ENCODE results near the gene ANO2. TPM values are rescaled to one million over a fixed set of nuclear protein-coding genes. Genes with fewer than 3 reads are reported as not detected.
A peak's percentile ranks its signal among the peaks of the same experiment; 100 is the strongest.

Gene ANO2
- total RNA-seq, 4 donors from 2014 or later: 1.4 to 3.3 (median 2.7) TPM; not detected in 1

- in situ Hi-C loops (cut with MboI; ENCODE audit: low pct_ligation_motif_present in 1 of 4, low pct_unique_long_range_greater_than_20kb in 1 of 4, low sequenced_read_pairs in 3 of 4): no loop called here
- H3K4me3 ChIP-seq: no peak overlapping the region
- H3K9me3 ChIP-seq: no peaks in the 10 kb centered on the region
- H3K27me3 ChIP-seq: no peaks in the 10 kb centered on the region
- DNase-seq: no peak
- no peak overlapping the region for H3K27ac ChIP-seq
- H3K4me1 ChIP-seq: no peaks in the 10 kb centered on the region
- no peak for TF ChIP-seq EP300 (IDR thresholded peaks at IDR 0.05; ENCODE audit: low read depth)
- no peak for TF ChIP-seq POLR2A (IDR thresholded peaks at IDR 0.05)
- TF ChIP-seq, protein P1, sequence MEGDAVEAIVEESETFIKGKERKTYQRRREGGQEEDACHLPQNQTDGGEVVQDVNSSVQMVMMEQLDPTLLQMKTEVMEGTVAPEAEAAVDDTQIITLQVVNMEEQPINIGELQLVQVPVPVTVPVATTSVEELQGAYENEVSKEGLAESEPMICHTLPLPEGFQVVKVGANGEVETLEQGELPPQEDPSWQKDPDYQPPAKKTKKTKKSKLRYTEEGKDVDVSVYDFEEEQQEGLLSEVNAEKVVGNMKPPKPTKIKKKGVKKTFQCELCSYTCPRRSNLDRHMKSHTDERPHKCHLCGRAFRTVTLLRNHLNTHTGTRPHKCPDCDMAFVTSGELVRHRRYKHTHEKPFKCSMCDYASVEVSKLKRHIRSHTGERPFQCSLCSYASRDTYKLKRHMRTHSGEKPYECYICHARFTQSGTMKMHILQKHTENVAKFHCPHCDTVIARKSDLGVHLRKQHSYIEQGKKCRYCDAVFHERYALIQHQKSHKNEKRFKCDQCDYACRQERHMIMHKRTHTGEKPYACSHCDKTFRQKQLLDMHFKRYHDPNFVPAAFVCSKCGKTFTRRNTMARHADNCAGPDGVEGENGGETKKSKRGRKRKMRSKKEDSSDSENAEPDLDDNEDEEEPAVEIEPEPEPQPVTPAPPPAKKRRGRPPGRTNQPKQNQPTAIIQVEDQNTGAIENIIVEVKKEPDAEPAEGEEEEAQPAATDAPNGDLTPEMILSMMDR (IDR thresholded peaks at IDR 0.05): no peak
- TF ChIP-seq POLR2AphosphoS5 (IDR thresholded peaks at IDR 0.05): no peak
- no peaks in the 10 kb centered on the region for H3K36me3 ChIP-seq
- intact Hi-C loops (cut with DNase I; ENCODE audit: low total_unique reads): loop anchor here (5.0 kb wide), 1 partner anchor 1631 kb away; no protein-coding TSS in a partner anchor
- WGBS, 2 donors (ENCODE audit: low coverage in 1 of 2): 81% methylated on average over 12 of the region's 12 CpGs; no CpG with 5 or more reads in 1 of the 2 donors
Measured at GRCh38 chr12:5748027-5748426, 197.0 kb downstream of the ANO2 start.

GRCh38 chr12:5746917-5747316, 198.1 kb downstream of the ANO2 start:
- 62 to 76% methylated on average over 6 of the region's 6 CpGs for WGBS, 2 donors (ENCODE audit: low coverage in 1 of 2)
- no peaks in the 10 kb centered on the region for H3K4me1 ChIP-seq
- no peak for DNase-seq
- no peaks in the 10 kb centered on the region for H3K9me3 ChIP-seq
- no peak overlapping the region for H3K27ac ChIP-seq
- in situ Hi-C loops (cut with MboI; ENCODE audit: low pct_ligation_motif_present in 1 of 4, low pct_unique_long_range_greater_than_20kb in 1 of 4, low sequenced_read_pairs in 3 of 4) (no loop called here), intact Hi-C loops (cut with DNase I; ENCODE audit: low total_unique reads) (loop anchor here (5.0 kb wide), 1 partner anchor 1630 kb away; no protein-coding TSS in a partner anchor)
- H3K36me3 ChIP-seq: no peaks in the 10 kb centered on the region
- TF ChIP-seq, protein P1 (IDR thresholded peaks at IDR 0.05): no peak
- TF ChIP-seq POLR2AphosphoS5 (IDR thresholded peaks at IDR 0.05): no peak
- TF ChIP-seq POLR2A (IDR thresholded peaks at IDR 0.05): no peak
- H3K27me3 ChIP-seq: no peaks in the 10 kb centered on the region
- no peak overlapping the region for H3K4me3 ChIP-seq

DNA sequence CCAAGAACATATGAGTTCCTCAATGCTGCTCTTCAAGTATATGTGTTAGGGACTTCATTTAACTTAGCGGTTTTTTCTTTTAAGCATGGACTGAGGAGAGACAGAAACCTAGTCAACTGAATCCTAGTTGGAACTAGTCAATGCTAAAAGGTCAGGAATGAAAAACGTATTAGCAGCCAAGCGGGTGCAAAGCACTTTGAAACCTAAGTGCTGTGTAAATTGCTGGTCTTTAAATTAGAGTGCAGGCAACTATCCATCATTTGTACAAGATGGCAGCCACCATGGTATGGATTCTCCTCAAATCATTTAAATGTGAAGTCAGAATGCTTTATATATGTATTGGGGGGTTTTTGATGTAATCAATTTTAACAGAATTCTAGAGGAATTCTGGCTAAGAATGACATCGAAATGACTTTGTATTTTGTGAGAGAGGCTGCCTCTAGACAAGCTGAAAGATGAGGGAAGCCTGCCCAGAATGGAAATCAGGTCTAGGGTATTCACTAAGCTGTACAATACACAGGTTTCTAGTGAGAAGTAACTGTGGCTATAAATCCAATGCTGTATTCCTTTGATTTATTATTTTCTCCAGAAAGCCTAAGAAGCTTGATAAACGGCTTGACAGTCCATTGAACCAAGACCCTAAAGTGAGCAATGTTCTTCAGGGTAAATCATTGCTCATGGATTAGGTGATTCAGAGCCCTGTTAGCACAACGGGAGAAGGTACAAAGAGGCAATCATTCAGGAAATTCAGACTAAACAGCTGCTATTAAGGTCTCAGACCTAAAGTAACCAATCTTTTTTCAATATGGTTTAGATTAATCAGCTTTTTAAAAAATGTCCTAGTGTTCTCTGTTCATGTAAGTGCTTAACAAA, 198.8 kb downstream of the ANO2 start:
- in situ Hi-C loops (cut with MboI; ENCODE audit: low pct_ligation_motif_present in 1 of 4, low pct_unique_long_range_greater_than_20kb in 1 of 4, low sequenced_read_pairs in 3 of 4) (no loop called here), intact Hi-C loops (cut with DNase I; ENCODE audit: low total_unique reads) (loop anchor here (5.0 kb wide), 1 partner anchor 1629 kb away; no protein-coding TSS in a partner anchor)
- Histone ChIP-seq H3K27me3 (no peaks in the 10 kb centered on the region), H3K36me3 (no peaks in the 10 kb centered on the region), H3K4me1 (no peaks in the 10 kb centered on the region), H3K9me3 (no peaks in the 10 kb centered on the region), H3K4me3 (no peak overlapping the region), H3K27ac (no peak overlapping the region)
- WGBS, 2 donors (ENCODE audit: low coverage in 1 of 2): 76 to 79% methylated on average over 5 to 6 of the region's 6 CpGs
- TF ChIP-seq EP300 (IDR thresholded peaks at IDR 0.05; ENCODE audit: low read depth) (no peak), POLR2A (IDR thresholded peaks at IDR 0.05) (no peak), POLR2AphosphoS5 (IDR thresholded peaks at IDR 0.05) (no peak)
- TF ChIP-seq, protein P1 (IDR thresholded peaks at IDR 0.05): no peak
- no peak for DNase-seq

- intact Hi-C loops (cut with DNase I; ENCODE audit: low total_unique reads): loop anchor here (5.0 kb wide), 1 partner anchor 1628 kb away; no protein-coding TSS in a partner anchor
- peak; percentile 68 for DNase-seq
- Histone ChIP-seq H3K27me3 (no peaks in the 10 kb centered on the region), H3K36me3 (no peaks in the 10 kb centered on the region), H3K9me3 (no peaks in the 10 kb centered on the region), H3K4me1 (no peaks in the 10 kb centered on the region), H3K4me3 (no peak overlapping the region), H3K27ac (no peak overlapping the region)
- TF ChIP-seq EP300 (IDR thresholded peaks at IDR 0.05; ENCODE audit: low read depth): no peak
- TF ChIP-seq, protein P1 (IDR thresholded peaks at IDR 0.05): peak; percentile 58 to 78 (median 63)
- 20 to 29% methylated on average over 6 of the region's 6 CpGs for WGBS, 2 donors (ENCODE audit: low coverage in 1 of 2)
- in situ Hi-C loops (cut with MboI; ENCODE audit: low pct_ligation_motif_present in 1 of 4, low pct_unique_long_range_greater_than_20kb in 1 of 4, low sequenced_read_pairs in 3 of 4): no loop called here
Measured at GRCh38 chr12:5745251-5745888, 199.7 kb downstream of the ANO2 start.

Data from transverse colon (tissue), 4 donors.